ENCODE results near the gene FCMR.

GRCh38 chr1:206903687-206904086, 18.1 kb downstream of the FCMR start:
- TF ChIP-seq CTCF (IDR thresholded peaks at IDR 0.05; ENCODE audit: borderline replicate concordance, extremely low read depth, low read length, poor library complexity, severe bottlenecking) = no peak
- no peak for TF ChIP-seq EZH2 (IDR thresholded peaks at IDR 0.05; ENCODE audit: borderline replicate concordance, low read depth, low read length, severe bottlenecking)

Data from DND-41 (cell line).